GM21447 (cell line): ENCODE results near the gene TENT4B.

Experiments
- ATAC-seq: cut with Tn5 transposase; IDR thresholded peaks from one replicate; pipeline ENCODE4 v1.9.1; 2021; ENCODE audit not compliant: unreplicated experiment

TENT4B gene

GRCh38 chr16:50254072-50254471, 101.0 kb downstream of the TENT4B start:
- ATAC-seq = no peak

- ATAC-seq = no peak
These were observed 102.4 kb downstream of the TENT4B start for GRCh38 chr16:50255538-50255937.

- no peak for ATAC-seq
These were observed 103.5 kb downstream of the TENT4B start for GRCh38 chr16:50256604-50257003.

- no peak for ATAC-seq
These were observed 104.8 kb downstream of the TENT4B start for GRCh38 chr16:50257876-50258275.

GRCh38 chr16:50259334-50260205, 106.5 kb downstream of the TENT4B start:
- no peak for ATAC-seq

DNA sequence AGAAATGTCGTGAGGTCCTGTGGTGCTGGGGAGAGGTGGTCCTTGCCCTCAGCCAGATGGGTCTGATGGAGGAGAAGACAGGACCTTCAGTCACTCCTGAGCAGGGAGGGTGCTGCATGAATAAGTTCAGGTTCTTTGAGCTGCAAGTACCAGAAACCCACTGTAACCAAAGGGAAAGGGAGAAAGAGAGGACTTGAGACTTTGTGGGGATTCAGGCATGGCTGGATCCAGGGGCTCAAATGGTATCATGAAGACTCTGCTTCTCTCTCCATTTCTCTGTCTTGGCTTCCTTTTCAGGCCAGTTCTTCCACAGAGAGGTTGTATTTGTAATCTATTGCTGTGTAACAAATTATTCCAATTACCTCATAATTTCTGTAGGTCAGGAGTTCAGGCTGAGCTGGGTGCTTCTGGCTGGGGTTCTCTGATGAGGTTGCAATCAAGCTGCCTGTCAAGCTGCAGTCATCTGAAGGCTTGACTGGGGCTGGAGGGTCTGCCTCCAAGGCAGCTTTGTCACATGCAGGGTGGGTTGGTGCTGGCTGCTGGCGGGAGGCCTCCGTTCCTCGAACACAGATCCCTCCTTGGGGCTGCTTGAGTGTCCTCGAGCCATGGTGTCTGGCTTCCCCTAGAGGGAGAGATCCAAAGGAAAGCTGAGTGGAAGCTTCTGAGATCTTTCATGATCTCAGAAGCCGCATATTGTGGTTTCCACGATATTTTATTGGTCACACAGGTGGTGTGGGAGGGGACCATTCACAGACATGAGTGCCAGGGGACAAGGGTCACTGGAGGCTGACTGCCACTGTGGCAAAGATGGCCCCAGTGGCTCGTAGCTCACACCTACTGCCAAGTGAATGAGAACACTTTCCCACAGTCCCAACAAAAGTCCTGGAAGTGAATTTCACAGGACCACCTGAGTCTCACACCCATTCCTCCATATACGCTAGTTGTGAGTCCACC, 107.4 kb downstream of the TENT4B start:
- ATAC-seq = no peak

- ATAC-seq = no peak
These were observed 108.1 kb downstream of the TENT4B start for GRCh38 chr16:50261160-50261706.

DNA sequence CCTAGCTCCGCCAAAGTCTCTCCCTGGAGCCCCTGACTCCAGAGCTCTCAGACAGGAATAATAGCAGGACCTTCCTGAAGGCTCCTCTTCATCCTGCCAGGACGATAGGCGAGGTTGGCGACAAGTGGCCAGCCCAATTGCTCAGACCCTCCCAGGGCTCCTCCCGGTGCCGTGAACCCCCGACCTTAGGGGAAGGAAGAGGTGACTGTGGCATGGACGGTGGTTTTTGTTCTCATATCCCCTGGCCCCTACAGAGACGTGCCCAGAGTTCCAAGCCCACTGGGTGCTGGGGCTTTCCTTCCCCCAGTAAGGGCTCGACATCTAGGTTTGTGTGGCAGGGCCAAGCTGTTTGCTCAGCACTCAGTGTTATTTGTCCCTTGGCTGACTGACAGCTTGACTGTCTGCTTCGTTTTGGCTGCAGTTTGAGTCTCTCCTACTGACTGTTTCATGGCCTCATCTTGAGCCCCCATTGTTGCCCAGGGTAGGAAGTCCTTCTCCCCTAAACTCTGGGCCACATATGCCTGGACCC, 108.7 kb downstream of the TENT4B start:
- no peak for ATAC-seq

- ATAC-seq = no peak
These were observed 110.2 kb downstream of the TENT4B start for GRCh38 chr16:50263060-50263909.

DNA sequence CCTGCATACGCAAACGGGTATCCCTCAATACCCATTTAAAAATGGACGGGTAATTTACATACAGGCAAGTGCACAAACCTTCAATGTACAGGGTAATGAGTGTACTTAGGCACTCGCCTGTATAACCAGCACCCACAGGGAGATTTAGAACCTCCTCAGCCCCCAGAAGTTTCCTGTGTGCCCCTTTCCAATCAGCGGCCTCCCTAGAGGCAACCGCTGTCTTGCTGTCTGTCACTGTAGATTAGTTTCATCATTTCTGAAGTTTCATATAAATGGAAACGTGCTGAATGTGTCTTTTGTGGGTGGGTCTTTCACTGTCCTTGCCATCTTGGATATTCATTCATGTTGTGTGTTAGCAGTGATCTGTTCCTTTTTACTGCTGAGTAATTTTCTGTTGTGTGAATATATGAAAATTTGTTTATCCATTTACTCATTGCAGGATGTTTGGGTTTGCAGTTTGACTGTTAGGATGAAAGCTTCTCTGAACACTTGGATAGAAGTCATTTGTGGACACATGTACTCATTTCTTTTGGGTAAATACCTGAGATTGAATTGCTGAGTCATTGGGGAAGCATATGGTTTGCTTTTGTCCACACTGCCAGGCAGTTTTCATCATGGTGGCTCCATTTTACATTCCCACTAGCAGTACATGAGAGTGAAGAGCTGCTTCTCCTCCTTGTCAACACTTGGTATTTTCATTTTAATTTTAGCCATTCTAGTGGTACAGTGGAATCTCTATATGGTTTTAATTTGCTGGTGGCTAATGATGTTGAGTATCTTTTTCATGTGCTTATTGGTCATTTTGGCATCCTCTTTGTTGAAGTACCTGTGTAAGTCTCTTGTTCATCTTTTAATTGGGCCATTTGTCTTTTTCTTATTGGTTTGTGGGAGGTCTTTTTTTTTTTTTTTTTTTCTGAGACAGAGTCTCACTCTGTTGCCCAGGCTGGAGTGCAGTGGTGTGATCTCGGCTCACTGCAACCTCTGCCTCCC, 111.1 kb downstream of the TENT4B start:
- no peak for ATAC-seq

DNA sequence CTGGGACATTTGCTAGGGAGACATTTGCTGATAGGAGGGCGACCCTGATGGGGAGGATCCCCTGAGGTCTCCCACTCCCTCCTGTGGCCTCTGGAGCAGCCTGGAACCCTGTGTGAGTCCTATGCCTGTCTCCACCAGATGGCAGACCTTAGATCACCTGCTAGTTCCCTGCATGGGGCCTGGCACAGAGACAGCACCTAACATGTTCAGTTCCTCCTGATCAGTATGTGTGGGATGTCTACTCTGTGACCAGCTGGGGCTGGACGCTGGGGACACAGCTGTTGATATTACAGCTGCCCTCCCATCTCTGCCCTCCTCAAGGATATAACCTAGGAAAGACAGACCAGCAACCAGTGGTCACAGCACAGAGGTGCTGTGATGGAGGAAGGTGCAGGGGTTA, 112.2 kb downstream of the TENT4B start:
- ATAC-seq = peak; percentile 28

DNA sequence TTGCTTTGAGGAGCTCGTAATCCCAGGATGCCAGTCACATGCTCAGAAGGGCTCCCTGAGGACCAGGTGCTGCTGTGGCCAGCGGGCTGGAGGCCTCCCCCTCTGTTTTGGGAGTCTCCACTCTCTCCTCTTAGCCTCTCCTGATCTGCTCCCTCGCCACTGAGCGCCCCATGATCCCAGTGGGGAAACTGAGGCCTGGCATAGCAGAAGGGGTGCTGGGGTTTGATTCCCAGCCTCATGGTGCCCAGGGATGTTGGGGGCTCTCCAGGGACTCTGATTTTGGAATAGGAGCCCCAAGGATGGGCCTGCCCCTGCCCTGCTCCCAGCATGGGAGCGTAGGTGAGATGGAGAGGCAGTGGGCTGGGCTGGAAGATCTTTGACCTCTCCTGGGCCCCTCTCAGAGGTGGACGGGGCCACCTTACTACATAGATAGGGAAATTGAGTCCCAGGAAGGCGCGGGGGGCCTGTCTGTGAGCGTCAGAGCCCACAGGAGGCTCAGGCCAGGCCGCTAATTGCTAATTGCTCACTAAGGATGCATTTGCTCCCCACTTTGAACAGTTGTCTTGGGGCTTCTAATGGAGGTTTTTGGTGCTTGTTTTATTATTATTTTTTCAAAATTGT, 112.7 kb downstream of the TENT4B start:
- no peak for ATAC-seq

DNA sequence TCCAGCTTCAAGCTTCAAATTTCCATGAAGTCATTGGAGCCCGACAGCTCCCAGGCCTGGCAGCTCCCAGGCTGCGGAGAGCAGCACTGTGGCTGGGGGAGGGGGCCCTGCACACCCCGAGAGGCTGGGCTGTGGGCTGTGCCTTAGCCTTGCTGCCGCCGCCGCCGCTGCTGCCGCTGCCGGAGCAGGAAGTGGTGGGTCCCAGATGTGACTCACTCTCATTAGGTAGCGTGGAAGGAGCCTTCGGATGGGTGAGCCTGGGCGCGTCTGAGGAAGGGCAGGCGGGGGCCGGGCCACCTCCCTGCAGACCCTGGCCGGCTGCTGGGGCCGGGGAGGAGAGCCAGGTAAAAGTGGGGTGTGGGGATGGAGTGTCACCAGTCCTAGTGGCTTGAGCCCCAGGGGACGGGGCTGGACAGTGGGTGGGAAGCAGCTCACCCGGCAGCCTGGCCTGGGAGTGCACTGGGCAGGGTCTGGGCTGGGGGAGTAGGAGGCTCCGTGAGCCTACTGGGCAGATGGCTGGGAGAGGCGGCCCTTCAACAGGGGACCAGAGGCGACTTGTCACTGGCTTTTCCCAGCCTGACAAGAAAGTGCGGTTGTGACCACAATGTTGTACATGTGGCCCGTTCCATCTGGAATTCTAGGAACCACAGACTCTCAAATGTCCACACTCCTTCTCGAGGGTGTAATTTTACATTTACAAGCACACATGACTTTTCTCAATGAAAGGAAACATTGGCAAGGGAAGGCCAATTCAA, 113.4 kb downstream of the TENT4B start, which contains the start of gene ADCY7:
Gene ADCY7 (plus strand): TSS at position 215 of the 755 bp plus-strand sequence. CDS start 21,629 bp downstream, outside the sequence.
- peak; percentile 71 for ATAC-seq

- ATAC-seq = no peak
These were observed 114.1 kb downstream of the TENT4B start for GRCh38 chr16:50267151-50267631.

- ATAC-seq = no peak
These were observed 114.5 kb downstream of the TENT4B start for GRCh38 chr16:50267651-50268050.

DNA sequence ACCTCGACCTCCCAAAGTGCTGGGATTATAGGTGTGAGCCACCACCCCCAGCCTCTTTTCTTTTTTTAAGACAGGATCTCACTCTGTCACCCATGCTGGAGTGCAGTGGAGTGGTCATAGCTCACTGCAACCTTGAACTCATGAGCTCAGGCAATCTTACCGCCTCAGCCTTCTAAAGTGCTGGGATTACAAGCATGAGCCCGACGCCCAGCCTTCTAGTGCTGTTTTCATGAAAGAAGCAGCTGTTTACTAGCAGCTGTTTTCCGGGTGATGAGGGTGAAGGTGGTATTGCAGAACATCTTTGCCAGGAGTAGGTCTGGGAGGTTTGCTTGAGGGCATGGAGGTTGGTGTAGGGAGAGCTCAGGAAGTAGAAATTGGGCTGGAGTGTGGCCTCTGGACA, 115.2 kb downstream of the TENT4B start:
- no peak for ATAC-seq

- ATAC-seq = no peak
These were observed 116.1 kb downstream of the TENT4B start for GRCh38 chr16:50269061-50269705.
